ENCODE data around the gene TMEM87A.

- TF ChIP-seq POLR2AphosphoS5 (IDR thresholded peaks at IDR 0.05) = no peak
- TF ChIP-seq EP300 (IDR thresholded peaks at IDR 0.05) = no peak
- TF ChIP-seq CTCF (IDR thresholded peaks at IDR 0.05) = no peak
- TF ChIP-seq POLR2A (IDR thresholded peaks at IDR 0.05) = no peak
These were observed 10.4 kb upstream of the TMEM87A start for GRCh38 chr15:42283671-42284070.

Measured in stomach (tissue), 4 donors.